HepG2 (cell line): ENCODE measurements around the gene GRIK4. TPM values are rescaled to one million over a fixed set of nuclear protein-coding genes. Genes with fewer than 3 reads are reported as not detected.

Source experiments
- ATAC-seq: fragments of 200-7000 bp; cut with Tn5 transposase; 3 replicates; pipeline ENCODE4 v1.9.1; 2020; ENCODE audit warnings: mild to moderate bottlenecking, moderate library complexity
- BruUV-seq: library from RNA; stranded (reverse); fragments of 400-500 nt; replicated peaks from 2 replicates; lab custom pipeline; 2021; lab: Mats Ljungman, UMichigan
- CTCF ChIA-PET: fragments of 300-600 bp; formaldehyde crosslinking; extraction: SDS; loops from one replicate; lab custom pipeline; 2021; ENCODE audit warnings: low total read pairs, inconsistent platforms, low intra/inter-chr PET ratio; lab: Yijun Ruan, JAX
- POLR2A ChIA-PET: fragments of 350-600 bp; sonication (Branson Sonifier 250); formaldehyde crosslinking; loops from one replicate; lab custom pipeline; 2020; ENCODE audit warnings: antibody characterized with exemption, inconsistent platforms; lab: Yijun Ruan, JAX
- DNase-seq: peaks from one replicate; pipeline ENCODE4 v3.0.0-alpha.2; 2015; ENCODE audit warnings: low spot score
- FAIRE-seq: peaks from 3 replicates; lab custom pipeline; 2011; peaks lifted over from hg19 to GRCh38; lab: Jason Lieb, UNC
- H2AFZ ChIP-seq: one replicate; pipeline ENCODE4 v1.6.1; 2011; ENCODE audit warnings: low read length, inconsistent platforms
- H3K27ac ChIP-seq: fragments of 300-600 bp; 3 replicates; pipeline ENCODE4 v1.8.0; 2011; ENCODE audit warnings: mixed run types, mild to moderate bottlenecking, mixed read lengths, low read length, inconsistent platforms; ENCODE audit not compliant: insufficient read depth; ENCODE audit errors: extremely low read length
- H3K27me3 ChIP-seq, 2 experiments: fragments of 200-600 bp in 1 of 2; 2 replicates in 1 of 2; 3 replicates in 1 of 2; pipeline versions ENCODE4 v1.6.0 to v1.8.0; 2011; ENCODE audit warnings: low read length in 2 of 2, mild to moderate bottlenecking in 2 of 2, moderate library complexity in 2 of 2, inconsistent platforms in 1 of 2; ENCODE audit not compliant: insufficient read depth in 2 of 2, control insufficient read depth in 1 of 2
- H3K36me3 ChIP-seq, 2 experiments: fragments of 200-600 bp in 1 of 2; replicated peaks in 1 of 2; 2 replicates in 1 of 2; 3 replicates in 1 of 2; pipeline versions ENCODE4 v1.5.1 to v1.8.0; 2011; ENCODE audit warnings: low read length in 2 of 2, inconsistent platforms in 1 of 2; ENCODE audit not compliant: insufficient read depth in 2 of 2, control insufficient read depth in 1 of 2
- H3K4me1 ChIP-seq: 2 replicates; pipeline ENCODE4 v1.5.1; 2012; ENCODE audit warnings: low read length, inconsistent platforms; ENCODE audit not compliant: insufficient read depth
- H3K4me2 ChIP-seq: 2 replicates; pipeline ENCODE4 v1.6.0; 2011; ENCODE audit warnings: low read depth, low read length, inconsistent platforms
- H3K4me3 ChIP-seq, 3 experiments: fragments of 200-600 bp in 1 of 3; sonication (generic), shearing (Covaris generic) in 1 of 3; replicated peaks in 1 of 3; 2 replicates each; pipeline ENCODE4 v1.5.1; 2011 to 2016; ENCODE audit warnings: low read length in 3 of 3, inconsistent platforms in 2 of 3, low read depth in 2 of 3, mild to moderate bottlenecking in 2 of 3, control low read depth in 1 of 3, mixed read lengths in 1 of 3; ENCODE audit not compliant: insufficient read depth in 1 of 3
- H3K79me2 ChIP-seq: one replicate; pipeline ENCODE4 v1.6.1; 2011; ENCODE audit warnings: low read length, inconsistent platforms; ENCODE audit not compliant: insufficient read depth
- H3K9ac ChIP-seq: 2 replicates; pipeline ENCODE4 v1.6.0; 2011; ENCODE audit warnings: mild to moderate bottlenecking, low read depth, low read length, inconsistent platforms; ENCODE audit not compliant: insufficient read depth
- H3K9me3 ChIP-seq: 2 replicates; pipeline ENCODE4 v1.5.1; 2012; ENCODE audit warnings: mild to moderate bottlenecking, low read length
- H4K20me1 ChIP-seq: 2 replicates; pipeline ENCODE4 v1.6.0; 2011; ENCODE audit warnings: inconsistent platforms, mild to moderate bottlenecking, low read length, moderate library complexity; ENCODE audit not compliant: insufficient read depth
- ASH2L ChIP-seq: fragments of 300-600, 200-600 bp; sonication (generic); IDR thresholded peaks from 2 replicates; pipeline ENCODE4 v1.7.0; 2017; ENCODE audit warnings: low read depth, mild to moderate bottlenecking, moderate library complexity, mixed read lengths, low read length; ENCODE audit not compliant: insufficient read length
- IRX3 ChIP-seq: sonication (generic); formaldehyde crosslinking; IDR thresholded peaks from 2 replicates; pipeline ENCODE4 v1.8.1; 2023; ENCODE audit warnings: mild to moderate bottlenecking, low read depth, missing genetic modification reagents, borderline replicate concordance
- NR2F1 ChIP-seq, 2 experiments: fragments of 450-650 bp in 1 of 2; formaldehyde crosslinking in 1 of 2; IDR thresholded peaks; 2 replicates each; pipeline versions ENCODE4 v1.5.0 to v1.6.1; 2016 to 2020; ENCODE audit warnings: mild to moderate bottlenecking in 1 of 2, missing compliant biosample characterization in 1 of 2, missing genetic modification reagents in 1 of 2, moderate library complexity in 1 of 2
- PHF5A ChIP-seq: IDR thresholded peaks from one replicate; pipeline ENCODE4 v1.6.1; 2018; ENCODE audit warnings: low read depth, missing genetic modification reagents; ENCODE audit not compliant: unreplicated experiment
- RBFOX2 ChIP-seq: fragments of 200-400 bp; formaldehyde crosslinking; IDR thresholded peaks from 2 replicates; pipeline ENCODE4 v1.6.1; 2017; ENCODE audit warnings: low read depth, mild to moderate bottlenecking, low read length
- THAP11 ChIP-seq: IDR thresholded peaks from 2 replicates; pipeline ENCODE4 v1.6.1; 2016; ENCODE audit warnings: missing biosample characterization, missing genetic modification reagents
- ZEB1 ChIP-seq: IDR thresholded peaks from 2 replicates; pipeline ENCODE4 v1.6.1; 2012; ENCODE audit warnings: mild to moderate bottlenecking, low read depth, inconsistent platforms; ENCODE audit not compliant: insufficient replicate concordance
- ZNF329 ChIP-seq: sonication (generic); formaldehyde crosslinking; IDR thresholded peaks from 2 replicates; pipeline ENCODE4 v1.9.0; 2021; ENCODE audit warnings: low read depth, mild to moderate bottlenecking, missing genetic modification reagents
- ZNF782 ChIP-seq: sonication (generic); formaldehyde crosslinking; IDR thresholded peaks from 2 replicates; pipeline ENCODE4 v1.4.0; 2020; ENCODE audit warnings: missing genetic modification reagents, mild to moderate bottlenecking, borderline replicate concordance
- WGBS: methylation state at CpG from one replicate; pipeline ENCODE4 v1.1.6; 2017; ENCODE audit warnings: low lambda C conversion rate; 5-methylcytosine and 5-hydroxymethylcytosine counted together
- in situ Hi-C: cut with HindIII; loops from 2 replicates; pipeline ENCODE4 v1.10.0; 2017; ENCODE audit warnings: low pct_unique_long_range_greater_than_20kb; ENCODE audit not compliant: extremely low pct_ligation_motif_present
- intact Hi-C: fragments of 100-400 bp; cut with micrococcal nuclease; formaldehyde crosslinking; loops from one replicate; pipeline ENCODE4 v1.10.0; 2022; ENCODE audit not compliant: unreplicated experiment
- polyA plus RNA-seq, 8 experiments: library from polyadenylated mRNA; depleted of rRNA in 3 of 8; stranded (reverse) in 7 of 8; unstranded in 1 of 8; fragments of >200 nt; fragmentation: Illumina TruSeq in 4 of 8; extraction: Trizol in 4 of 8; gene quantifications; 2 replicates each; pipeline versions ENCODE4 v1.2.1 to v1.2.3, GENCODE V29; 2011 to 2016; ENCODE audit warnings: low read depth in 4 of 8, missing spikeins in 1 of 8, mixed read lengths in 1 of 8; ENCODE audit not compliant: insufficient read depth in 1 of 8
- total RNA-seq, 5 experiments: library from RNA; depleted of rRNA; stranded (reverse); fragments of >200 nt; fragmentation: Illumina TruSeq; extraction: Trizol; gene quantifications; 2 replicates each; pipeline ENCODE4 v1.2.3, GENCODE V29; 2016; ENCODE audit warnings: low read depth in 1 of 5
- TF ChIP-seq, protein P1 (sequence below): sonication (generic); formaldehyde crosslinking; IDR thresholded peaks from 2 replicates; pipeline ENCODE4 v1.4.0; 2020; ENCODE audit warnings: missing genetic modification reagents
- TF ChIP-seq, protein P2 (sequence below): sonication (generic); formaldehyde crosslinking; IDR thresholded peaks from 2 replicates; pipeline ENCODE4 v1.4.0; 2020; ENCODE audit warnings: missing genetic modification reagents
- TF ChIP-seq, protein P3 (sequence below): sonication (generic); formaldehyde crosslinking; IDR thresholded peaks from 2 replicates; pipeline ENCODE4 v1.5.0; 2020; ENCODE audit warnings: missing genetic modification reagents

The GRIK4 gene
- total and polyA plus RNA-seq, 2 of the 13 experiments (the other 11 are each of a cell fraction or from before 2014, with no cell fraction given) = 0.04 to 0.07 TPM

DNA sequence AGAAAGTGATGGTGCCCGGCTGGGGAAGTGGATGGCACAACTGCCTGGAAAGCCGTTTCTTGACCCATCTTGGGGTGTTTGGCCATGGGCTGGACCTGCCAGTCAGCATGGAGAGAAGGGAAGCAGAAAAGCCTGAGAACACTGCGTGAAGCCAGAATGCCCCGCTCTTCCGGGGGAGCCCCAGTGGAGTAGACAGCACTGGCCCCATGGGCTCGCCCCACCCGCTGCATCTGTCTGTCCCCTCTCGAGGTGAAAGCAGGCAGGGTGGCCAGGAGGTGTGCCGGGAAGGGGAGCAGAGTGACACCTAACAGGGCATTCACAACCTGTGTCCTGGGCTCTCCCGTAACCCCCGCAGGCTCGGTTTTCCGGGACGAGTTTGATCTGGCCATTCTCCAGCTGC is 455.3 kb downstream of the GRIK4 start (continued):
- TF ChIP-seq RBFOX2 = no peak
- TF ChIP-seq, protein P1, sequence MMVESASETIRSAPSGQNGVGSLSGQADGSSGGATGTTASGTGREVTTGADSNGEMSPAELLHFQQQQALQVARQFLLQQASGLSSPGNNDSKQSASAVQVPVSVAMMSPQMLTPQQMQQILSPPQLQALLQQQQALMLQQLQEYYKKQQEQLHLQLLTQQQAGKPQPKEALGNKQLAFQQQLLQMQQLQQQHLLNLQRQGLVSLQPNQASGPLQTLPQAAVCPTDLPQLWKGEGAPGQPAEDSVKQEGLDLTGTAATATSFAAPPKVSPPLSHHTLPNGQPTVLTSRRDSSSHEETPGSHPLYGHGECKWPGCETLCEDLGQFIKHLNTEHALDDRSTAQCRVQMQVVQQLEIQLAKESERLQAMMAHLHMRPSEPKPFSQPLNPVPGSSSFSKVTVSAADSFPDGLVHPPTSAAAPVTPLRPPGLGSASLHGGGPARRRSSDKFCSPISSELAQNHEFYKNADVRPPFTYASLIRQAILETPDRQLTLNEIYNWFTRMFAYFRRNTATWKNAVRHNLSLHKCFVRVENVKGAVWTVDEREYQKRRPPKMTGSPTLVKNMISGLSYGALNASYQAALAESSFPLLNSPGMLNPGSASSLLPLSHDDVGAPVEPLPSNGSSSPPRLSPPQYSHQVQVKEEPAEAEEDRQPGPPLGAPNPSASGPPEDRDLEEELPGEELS = no peak

DNA sequence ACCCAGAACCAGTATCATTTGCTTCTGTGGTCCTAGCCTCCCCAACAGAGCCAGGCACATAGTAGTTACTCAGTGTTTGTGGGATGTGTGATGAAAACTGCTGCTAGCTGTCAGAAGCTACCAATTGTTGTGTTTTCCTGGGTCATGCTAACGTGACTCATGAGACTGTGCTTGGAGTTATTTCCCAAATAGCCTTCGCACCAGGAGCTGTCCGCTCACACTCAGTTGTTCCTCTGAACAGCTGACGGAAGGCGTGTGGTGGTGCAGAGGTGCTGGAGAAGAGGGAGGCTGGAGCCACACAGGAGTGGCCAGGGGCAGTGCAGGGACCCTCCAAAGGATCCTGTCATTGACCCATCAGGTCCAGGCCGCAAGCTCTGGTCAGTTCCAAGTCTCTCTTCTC is 458.4 kb downstream of the GRIK4 start:
- no peaks in the 10 kb centered on the region for H3K9me3 ChIP-seq
- 56% methylated on average over 5 of the region's 6 CpGs for WGBS
- ChIA-PET POLR2A (no interaction called here), CTCF (no interaction called here)
- H3K4me3 ChIP-seq = no peak overlapping the region
- no peaks in the 10 kb centered on the region for H4K20me1 ChIP-seq
- H3K9ac ChIP-seq = no peak overlapping the region
- H3K36me3 ChIP-seq = no peaks in the 10 kb centered on the region
- H3K27me3 ChIP-seq = peaks cover 0 to 24% of the 10 kb centered on the region in 2 experiments; a peak in 4 of 5 replicates
- BruUV-seq = no TSS peak
- DNase-seq = no peak
- H3K4me2 ChIP-seq = no peak overlapping the region
- H3K4me1 ChIP-seq = no peaks in the 10 kb centered on the region
- intact Hi-C loops = no loop called here
- H3K27ac ChIP-seq = no peak overlapping the region
- no peaks in the 10 kb centered on the region for H3K79me2 ChIP-seq
- no peak for ATAC-seq
- FAIRE-seq = no peak
- no peak for TF ChIP-seq NR2F1 (CRISPR knock-in tag; IDR thresholded peaks at IDR 0.05)
- TF ChIP-seq ZNF329 (CRISPR knock-in tag) = no peak
- TF ChIP-seq, protein P2, sequence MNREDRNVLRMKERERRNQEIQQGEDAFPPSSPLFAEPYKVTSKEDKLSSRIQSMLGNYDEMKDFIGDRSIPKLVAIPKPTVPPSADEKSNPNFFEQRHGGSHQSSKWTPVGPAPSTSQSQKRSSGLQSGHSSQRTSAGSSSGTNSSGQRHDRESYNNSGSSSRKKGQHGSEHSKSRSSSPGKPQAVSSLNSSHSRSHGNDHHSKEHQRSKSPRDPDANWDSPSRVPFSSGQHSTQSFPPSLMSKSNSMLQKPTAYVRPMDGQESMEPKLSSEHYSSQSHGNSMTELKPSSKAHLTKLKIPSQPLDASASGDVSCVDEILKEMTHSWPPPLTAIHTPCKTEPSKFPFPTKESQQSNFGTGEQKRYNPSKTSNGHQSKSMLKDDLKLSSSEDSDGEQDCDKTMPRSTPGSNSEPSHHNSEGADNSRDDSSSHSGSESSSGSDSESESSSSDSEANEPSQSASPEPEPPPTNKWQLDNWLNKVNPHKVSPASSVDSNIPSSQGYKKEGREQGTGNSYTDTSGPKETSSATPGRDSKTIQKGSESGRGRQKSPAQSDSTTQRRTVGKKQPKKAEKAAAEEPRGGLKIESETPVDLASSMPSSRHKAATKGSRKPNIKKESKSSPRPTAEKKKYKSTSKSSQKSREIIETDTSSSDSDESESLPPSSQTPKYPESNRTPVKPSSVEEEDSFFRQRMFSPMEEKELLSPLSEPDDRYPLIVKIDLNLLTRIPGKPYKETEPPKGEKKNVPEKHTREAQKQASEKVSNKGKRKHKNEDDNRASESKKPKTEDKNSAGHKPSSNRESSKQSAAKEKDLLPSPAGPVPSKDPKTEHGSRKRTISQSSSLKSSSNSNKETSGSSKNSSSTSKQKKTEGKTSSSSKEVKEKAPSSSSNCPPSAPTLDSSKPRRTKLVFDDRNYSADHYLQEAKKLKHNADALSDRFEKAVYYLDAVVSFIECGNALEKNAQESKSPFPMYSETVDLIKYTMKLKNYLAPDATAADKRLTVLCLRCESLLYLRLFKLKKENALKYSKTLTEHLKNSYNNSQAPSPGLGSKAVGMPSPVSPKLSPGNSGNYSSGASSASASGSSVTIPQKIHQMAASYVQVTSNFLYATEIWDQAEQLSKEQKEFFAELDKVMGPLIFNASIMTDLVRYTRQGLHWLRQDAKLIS (CRISPR knock-in tag) = no peak
- TF ChIP-seq THAP11 (CRISPR knock-in tag) = no peak
- no peak for TF ChIP-seq ZEB1
- no peak for TF ChIP-seq IRX3 (CRISPR knock-in tag)
- TF ChIP-seq, protein P3, sequence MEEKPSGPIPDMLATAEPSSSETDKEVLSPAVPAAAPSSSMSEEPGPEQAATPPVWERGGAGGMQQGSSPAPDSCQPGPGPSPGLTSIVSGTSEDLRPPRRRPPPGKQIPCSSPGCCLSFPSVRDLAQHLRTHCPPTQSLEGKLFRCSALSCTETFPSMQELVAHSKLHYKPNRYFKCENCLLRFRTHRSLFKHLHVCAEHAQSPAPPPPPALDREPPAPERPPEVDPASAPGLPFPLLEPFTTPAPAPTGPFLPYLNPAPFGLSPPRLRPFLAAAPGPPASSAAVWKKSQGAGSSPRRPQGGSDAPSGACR = no peak
- no peak for TF ChIP-seq ZNF782 (CRISPR knock-in tag)
- no peak for TF ChIP-seq ASH2L
- no peak for TF ChIP-seq PHF5A (CRISPR knock-in tag)
- H2AFZ ChIP-seq = no peak overlapping the region
- in situ Hi-C loops = no loop called here
